HepG2 (cell line): ENCODE data around the gene VPS26A.

Source experiments
- ARID4A ChIP-seq: sonication (generic); formaldehyde crosslinking; IDR thresholded peaks from 2 replicates; pipeline ENCODE4 v1.5.0; 2020; ENCODE audit warnings: mild to moderate bottlenecking, missing genetic modification reagents, borderline replicate concordance
- CTCF ChIP-seq: sonication (generic); formaldehyde crosslinking; IDR thresholded peaks from 2 replicates; pipeline ENCODE4 v1.5.0; 2020; ENCODE audit warnings: mild to moderate bottlenecking, missing genetic modification reagents, moderate library complexity
- JUND ChIP-seq: sonication (generic); formaldehyde crosslinking; IDR thresholded peaks from 2 replicates; pipeline ENCODE4 v1.8.0; 2022; ENCODE audit warnings: mild to moderate bottlenecking, missing genetic modification reagents
- NFATC3 ChIP-seq: sonication (generic); formaldehyde crosslinking; IDR thresholded peaks from 2 replicates; pipeline ENCODE4 v1.5.1; 2020; ENCODE audit warnings: mild to moderate bottlenecking, missing genetic modification reagents
- POLR2AphosphoS5 ChIP-seq: IDR thresholded peaks from 2 replicates; pipeline ENCODE4 v1.6.1; 2012; ENCODE audit warnings: low read depth, low read length
- PRDM10 ChIP-seq: sonication (generic); formaldehyde crosslinking; IDR thresholded peaks from 2 replicates; pipeline ENCODE4 v1.4.0; 2020; ENCODE audit warnings: low read depth, missing genetic modification reagents
- SRF ChIP-seq: IDR thresholded peaks from 2 replicates; pipeline ENCODE4 v1.6.1; 2011; ENCODE audit warnings: mild to moderate bottlenecking, low read depth, low read length, moderate library complexity
- TARDBP ChIP-seq: sonication (generic); formaldehyde crosslinking; IDR thresholded peaks from 2 replicates; pipeline ENCODE4 v1.8.0; 2022; ENCODE audit warnings: mild to moderate bottlenecking, missing genetic modification reagents
- ZBTB26 ChIP-seq: IDR thresholded peaks from 2 replicates; pipeline ENCODE4 v1.6.1; 2016; ENCODE audit warnings: missing compliant biosample characterization, missing genetic modification reagents, borderline replicate concordance
- ZNF3 ChIP-seq: IDR thresholded peaks from 2 replicates; pipeline ENCODE4 v1.7.0; 2017; ENCODE audit warnings: inconsistent platforms
- ZNF430 ChIP-seq: sonication (generic); formaldehyde crosslinking; IDR thresholded peaks from 2 replicates; pipeline ENCODE4 v1.9.0; 2021; ENCODE audit warnings: mild to moderate bottlenecking, missing genetic modification reagents
- ZNF431 ChIP-seq: sonication (generic); formaldehyde crosslinking; IDR thresholded peaks from 2 replicates; pipeline ENCODE4 v1.9.0; 2022; ENCODE audit warnings: missing genetic modification reagents, low read depth, mild to moderate bottlenecking, borderline replicate concordance
- ZNF639 ChIP-seq: conservative IDR thresholded peaks from 2 replicates; pipeline ENCODE4 v1.6.1; 2018; ENCODE audit warnings: missing genetic modification reagents
- ZNF660 ChIP-seq: sonication (generic); formaldehyde crosslinking; IDR thresholded peaks from 2 replicates; pipeline ENCODE4 v1.5.1; 2020; ENCODE audit warnings: mild to moderate bottlenecking, low read depth, missing genetic modification reagents, borderline replicate concordance

GRCh38 chr10:69086001-69086509 lies 37.9 kb upstream of the VPS26A start:
- TF ChIP-seq POLR2AphosphoS5 (no peak), ARID4A (CRISPR knock-in tag) (no peak), ZNF660 (CRISPR knock-in tag) (no peak), ZNF431 (CRISPR knock-in tag) (no peak), ZNF3 (no peak), TARDBP (CRISPR knock-in tag) (no peak), ZBTB26 (CRISPR knock-in tag) (no peak), JUND (CRISPR knock-in tag) (no peak), CTCF (CRISPR knock-in tag) (no peak), ZNF639 (CRISPR knock-in tag) (no peak), PRDM10 (CRISPR knock-in tag) (no peak), ZNF430 (CRISPR knock-in tag) (no peak), NFATC3 (no peak), SRF (no peak)
